Measurements from ENCODE around the gene AGAP5.

AGAP5 gene

DNA sequence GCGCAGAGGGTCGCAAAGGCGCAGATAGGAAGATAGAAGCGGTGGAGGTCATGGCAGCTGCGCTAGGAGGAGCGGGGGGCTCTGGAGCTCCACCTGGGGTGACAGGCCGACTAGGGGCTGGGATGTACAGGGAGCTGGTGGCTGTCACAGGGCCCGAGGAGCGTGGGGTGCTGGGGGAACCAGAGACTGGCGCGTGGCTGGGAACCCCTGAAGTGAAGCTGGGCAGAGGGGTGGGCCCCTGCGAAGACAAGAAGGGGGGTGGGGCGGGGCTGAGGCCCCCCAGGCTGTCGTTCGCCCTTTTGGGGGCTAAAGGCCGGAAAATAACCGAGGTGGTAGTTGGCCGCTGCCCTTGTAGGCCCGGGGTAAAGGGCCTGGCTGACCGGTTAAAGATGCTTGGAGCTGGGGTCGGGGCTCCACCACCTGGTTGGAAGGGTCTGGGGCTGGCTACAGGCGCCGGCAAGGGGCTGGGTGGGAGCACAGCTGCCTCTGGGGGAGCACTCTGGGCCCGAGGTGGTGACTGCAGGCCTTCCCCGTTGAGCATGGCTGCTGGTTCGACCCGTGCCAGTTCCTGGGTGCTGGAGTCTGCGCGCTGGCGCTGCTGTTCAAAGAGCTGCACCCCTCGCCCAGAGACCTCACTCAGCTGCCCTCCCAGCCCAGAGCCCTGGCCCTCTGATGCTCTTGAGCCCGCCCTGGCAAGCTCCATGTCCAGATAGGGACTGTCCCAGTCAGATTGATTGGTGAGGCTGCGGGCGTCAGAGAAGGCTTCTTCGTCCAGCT lies 49.8 kb downstream of the AGAP5 start:
- H3K9me3 ChIP-seq (replicated peaks in 1 of 11): no peaks in the 10 kb centered on the region
- H4K20me1 ChIP-seq: no peaks in the 10 kb centered on the region
- no peak for TF ChIP-seq Cebpa-rat (IDR thresholded peaks at IDR 0.05)
- peak overlapping the region; percentile 42 to 70 (median 60) for H3K4me3 ChIP-seq
- H3K27ac ChIP-seq: peak overlapping the region; percentile 33 to 73 (median 65); a peak in 20 of 22 replicates
- H3K4me2 ChIP-seq: peak overlapping the region; percentile 86 to 95 (median 92)
- peaks cover 56 to 75% (median 64%) of the 10 kb centered on the region in 10 experiments for H3K4me1 ChIP-seq
- no peaks in the 10 kb centered on the region for H3K36me3 ChIP-seq
- H3K9ac ChIP-seq: peak overlapping the region; percentile 53 to 79 (median 73); a peak in 21 of 22 replicates
- H3K27me3 ChIP-seq: peaks cover 0 to 15% (median 0%) of the 10 kb centered on the region in 11 experiments; a peak in 5 of 22 replicates

DNA sequence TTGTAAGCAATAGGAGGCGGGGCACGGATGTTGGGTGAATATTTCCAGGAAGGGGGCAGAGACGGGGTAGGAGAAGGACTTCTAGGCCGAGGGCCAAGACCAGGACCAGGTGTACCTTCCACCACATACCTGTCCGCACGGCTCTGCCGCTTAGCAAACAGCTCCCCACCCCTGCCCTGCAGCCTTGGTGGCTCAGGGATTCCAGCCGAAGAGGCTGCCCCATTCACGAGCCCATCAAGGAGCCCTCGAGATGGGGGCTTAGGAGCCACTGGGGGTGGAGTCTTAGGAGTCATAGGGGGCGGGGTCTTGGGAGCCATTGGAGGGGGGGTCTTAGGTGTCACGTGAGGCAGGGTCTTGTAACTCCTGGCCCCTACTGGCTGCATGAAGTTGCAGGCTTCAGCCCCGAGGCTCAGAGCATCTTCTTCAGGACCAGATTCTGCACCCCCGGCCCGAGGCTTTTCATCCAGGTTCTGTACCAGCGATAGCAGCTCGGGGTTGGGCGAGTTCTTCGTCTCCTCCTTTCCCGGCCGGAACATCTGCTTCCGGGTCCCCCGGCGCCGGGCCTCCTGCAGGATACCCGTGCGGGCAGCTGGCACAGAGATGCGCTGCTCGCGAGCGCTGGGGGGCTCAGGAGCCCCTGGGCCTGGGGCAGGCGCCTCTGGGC lies 50.6 kb downstream of the AGAP5 start:
- peak overlapping the region; percentile 42 to 70 (median 60) for H3K4me3 ChIP-seq
- H3K4me1 ChIP-seq: peaks cover 56 to 82% (median 66%) of the 10 kb centered on the region in 10 experiments
- TF ChIP-seq Cebpa-rat (IDR thresholded peaks at IDR 0.05): no peak
- H3K9me3 ChIP-seq (replicated peaks in 1 of 11): no peaks in the 10 kb centered on the region
- H4K20me1 ChIP-seq: no peaks in the 10 kb centered on the region
- peak overlapping the region; percentile 33 to 73 (median 65); a peak in 20 of 22 replicates for H3K27ac ChIP-seq
- H3K4me2 ChIP-seq: peak overlapping the region; percentile 86 to 95 (median 92)
- peaks cover 0 to 15% (median 0%) of the 10 kb centered on the region in 11 experiments; a peak in 5 of 22 replicates for H3K27me3 ChIP-seq
- peak overlapping the region; percentile 53 to 79 (median 73); a peak in 21 of 22 replicates for H3K9ac ChIP-seq
- no peaks in the 10 kb centered on the region for H3K36me3 ChIP-seq

DNA sequence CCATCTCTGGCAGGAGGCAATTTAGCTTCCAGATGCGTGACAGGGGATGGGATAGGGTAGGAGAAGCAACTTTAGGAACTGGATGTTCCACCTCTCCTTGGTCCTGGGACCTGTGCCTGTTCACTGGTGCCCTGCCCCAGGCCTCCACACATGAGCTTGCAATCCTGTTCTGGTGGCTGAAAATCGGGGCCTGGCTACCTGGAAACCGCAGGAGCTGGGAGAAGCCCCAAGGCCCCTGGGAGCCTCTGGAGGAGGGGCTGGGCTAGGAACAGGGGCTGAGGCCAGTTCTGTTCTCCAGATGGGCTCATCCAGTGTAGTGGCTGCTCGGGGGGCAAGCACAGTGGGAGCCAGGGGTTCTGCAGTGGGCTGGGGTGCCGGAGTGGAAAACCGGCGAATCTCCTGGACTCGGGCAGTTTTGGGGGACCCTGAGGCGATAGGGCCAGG lies 51.3 kb downstream of the AGAP5 start:
- TF ChIP-seq Cebpa-rat (IDR thresholded peaks at IDR 0.05): no peak
- Histone ChIP-seq H3K27ac (no peak overlapping the region), H3K36me3 (no peaks in the 10 kb centered on the region), H3K4me1 (peaks cover 59 to 89% (median 72%) of the 10 kb centered on the region in 10 experiments), H4K20me1 (no peaks in the 10 kb centered on the region), H3K4me3 (no peak overlapping the region), H3K9me3 (replicated peaks in 1 of 11) (no peaks in the 10 kb centered on the region), H3K4me2 (peak overlapping the region; percentile 86 to 95 (median 92); a peak in 20 of 22 replicates), H3K9ac (no peak overlapping the region), H3K27me3 (peaks cover 0 to 15% (median 0%) of the 10 kb centered on the region in 11 experiments; a peak in 5 of 22 replicates)

GRCh38 chr10:73645251-73645650 lies 52.7 kb downstream of the AGAP5 start:
- Histone ChIP-seq H3K9ac (no peak overlapping the region), H3K4me2 (peak overlapping the region in 6 of 11 experiments; percentile 2 to 22 (median 9); a peak in 3 of 22 replicates), H3K9me3 (replicated peaks in 1 of 11) (no peaks in the 10 kb centered on the region), H3K27ac (no peak overlapping the region), H3K4me3 (no peak overlapping the region), H3K27me3 (peaks cover 0 to 15% (median 0%) of the 10 kb centered on the region in 11 experiments; a peak in 5 of 22 replicates), H3K36me3 (no peaks in the 10 kb centered on the region), H4K20me1 (no peaks in the 10 kb centered on the region), H3K4me1 (peaks cover 47 to 81% (median 61%) of the 10 kb centered on the region in 10 experiments)
- no peak for TF ChIP-seq Cebpa-rat (IDR thresholded peaks at IDR 0.05)

- Histone ChIP-seq H3K4me1 (peaks cover 42 to 76% (median 56%) of the 10 kb centered on the region in 10 experiments), H3K9me3 (replicated peaks in 1 of 11) (no peaks in the 10 kb centered on the region), H3K27ac (0 out of 22 replicates have a peak overlapping the region, but pooled peaks of 1 of the 11 experiments have one; percentile 10), H3K27me3 (peaks cover 0 to 15% (median 0%) of the 10 kb centered on the region in 11 experiments; a peak in 5 of 22 replicates), H3K4me2 (peak overlapping the region in 4 of 11 experiments; percentile 5 to 22 (median 13); a peak in 4 of 22 replicates), H3K9ac (no peak overlapping the region), H3K4me3 (no peak overlapping the region), H3K36me3 (no peaks in the 10 kb centered on the region), H4K20me1 (no peaks in the 10 kb centered on the region)
- TF ChIP-seq Cebpa-rat (IDR thresholded peaks at IDR 0.05): no peak
Measured at GRCh38 chr10:73644767-73645166, 53.1 kb downstream of the AGAP5 start.

DNA sequence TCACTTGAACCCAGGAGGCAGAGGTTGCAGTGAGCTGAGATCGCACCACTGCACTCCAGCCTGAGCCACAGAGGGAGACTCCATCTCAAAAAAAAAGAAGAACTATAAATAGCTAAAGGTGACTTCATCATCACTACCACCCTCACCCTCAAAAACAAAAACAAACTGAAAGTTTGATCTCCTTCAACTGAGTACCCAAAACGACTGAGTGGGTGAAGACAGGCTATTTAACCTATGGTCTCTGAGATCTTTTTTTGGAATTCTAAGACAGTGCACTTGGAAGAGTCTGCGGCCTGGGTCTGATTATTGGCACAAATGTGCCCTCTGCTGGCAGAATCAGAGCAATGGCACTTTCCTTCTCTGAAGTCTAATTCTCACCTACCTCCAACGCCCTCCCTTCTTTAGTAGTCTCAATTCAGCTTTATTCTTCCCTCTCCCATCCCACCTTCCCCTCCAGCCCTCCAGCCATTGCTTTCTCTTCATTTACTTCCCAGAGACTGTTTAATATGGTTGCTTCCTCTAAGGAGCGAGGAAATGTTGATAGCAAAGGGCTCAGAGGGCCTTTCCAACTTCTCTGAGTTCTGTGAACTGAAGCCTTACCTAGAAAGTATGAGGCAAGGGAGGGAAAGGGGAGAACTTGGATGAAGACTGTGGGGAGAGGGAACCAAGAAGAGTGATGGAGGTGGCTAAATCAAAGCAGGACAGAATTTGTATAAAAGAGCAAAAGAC lies 53.7 kb downstream of the AGAP5 start:
- Histone ChIP-seq H3K4me3 (no peak overlapping the region), H4K20me1 (no peaks in the 10 kb centered on the region), H3K27ac (0 out of 22 replicates have a peak overlapping the region, but pooled peaks of 1 of the 11 experiments have one; percentile 44), H3K4me1 (peaks cover 37 to 70% (median 51%) of the 10 kb centered on the region in 10 experiments), H3K27me3 (peaks cover 0 to 15% (median 0%) of the 10 kb centered on the region in 11 experiments; a peak in 5 of 22 replicates), H3K9me3 (replicated peaks in 1 of 11) (no peaks in the 10 kb centered on the region), H3K4me2 (peak overlapping the region in 10 of 11 experiments; percentile 6 to 51 (median 20); a peak in 10 of 22 replicates), H3K9ac (no peak overlapping the region), H3K36me3 (no peaks in the 10 kb centered on the region)
- TF ChIP-seq Cebpa-rat (IDR thresholded peaks at IDR 0.05): no peak

- Histone ChIP-seq H3K27me3 (peaks cover 0 to 14% (median 0%) of the 10 kb centered on the region in 11 experiments; a peak in 5 of 22 replicates), H4K20me1 (no peaks in the 10 kb centered on the region), H3K9me3 (replicated peaks in 1 of 11) (no peaks in the 10 kb centered on the region), H3K36me3 (no peaks in the 10 kb centered on the region), H3K4me1 (peaks cover 34 to 66% (median 44%) of the 10 kb centered on the region in 10 experiments), H3K4me2 (peak overlapping the region; percentile 6 to 55 (median 23); a peak in 14 of 22 replicates), H3K4me3 (no peak overlapping the region), H3K27ac (peak overlapping the region in 3 of 11 experiments; percentile 38 to 44 (median 40); a peak in 5 of 22 replicates), H3K9ac (0 out of 22 replicates have a peak overlapping the region, but pooled peaks of 1 of the 11 experiments have one; percentile 21)
- TF ChIP-seq Cebpa-rat (IDR thresholded peaks at IDR 0.05): no peak
Measured at GRCh38 chr10:73643362-73643761, 54.5 kb downstream of the AGAP5 start.

- Histone ChIP-seq H3K27ac (no peak within 1 kb of the TSS), H3K9ac (peak within 1 kb of the TSS in 2 of 11 experiments; percentile 21 to 34; a peak in 2 of 22 replicates), H3K4me1 (peaks cover 16 to 48% (median 27%) of the 10 kb centered on the region in 10 experiments), H3K27me3 (no peaks in the 10 kb centered on the region), H3K9me3 (replicated peaks in 1 of 11) (no peaks in the 10 kb centered on the region), H4K20me1 (no peaks in the 10 kb centered on the region), H3K36me3 (no peaks in the 10 kb centered on the region), H3K4me3 (no peak within 1 kb of the TSS), H3K4me2 (peak within 1 kb of the TSS in 5 of 11 experiments; percentile 4 to 59 (median 38); a peak in 9 of 22 replicates)
- TF ChIP-seq Cebpa-rat (IDR thresholded peaks at IDR 0.05): no peak
Measured at GRCh38 chr10:73641328-73642060, 56.4 kb downstream of the AGAP5 start, which contains the start of gene MYOZ1. TSS of gene MYOZ1 (minus strand) at chr10:73641474. CDS start at chr10:73640017, 1,457 bp downstream.

Measured in BLaER1 treated with 17β-estradiol and CSF1 and Interleukin-3, amounts not matched to agents 10 nM and 100 nM (cell line).